ELF-1 (cell line): ENCODE measurements around the gene FAXC.

Source experiments
- DNase-seq: peaks from one replicate; pipeline ENCODE4 v3.0.0-alpha.2; 2016; ENCODE audit warnings: low read depth, low spot score

FAXC gene

GRCh38 chr6:99341862-99342455 is 7.5 kb downstream of the FAXC start:
- no peak for DNase-seq

GRCh38 chr6:99338188-99338587 is 11.3 kb downstream of the FAXC start:
- no peak for DNase-seq

GRCh38 chr6:99335298-99335697 is 14.2 kb downstream of the FAXC start:
- peak; percentile 34 for DNase-seq

- peak; percentile 42 for DNase-seq
These were observed 14.8 kb downstream of the FAXC start for GRCh38 chr6:99334526-99335127.

GRCh38 chr6:99333068-99333467 is 16.4 kb downstream of the FAXC start:
- DNase-seq: no peak

GRCh38 chr6:99331531-99331930 is 17.9 kb downstream of the FAXC start:
- peak; percentile 69 for DNase-seq

GRCh38 chr6:99330159-99330558 is 19.3 kb downstream of the FAXC start:
- peak; percentile 34 for DNase-seq

- no peak for DNase-seq
These were observed 24.5 kb downstream of the FAXC start for GRCh38 chr6:99324996-99325395.

- DNase-seq: no peak
These were observed 30.9 kb downstream of the FAXC start for GRCh38 chr6:99318566-99318965.

- DNase-seq: no peak
These were observed 37.1 kb downstream of the FAXC start for GRCh38 chr6:99312354-99312753.

GRCh38 chr6:99310553-99310952 is 38.9 kb downstream of the FAXC start:
- DNase-seq: no peak

GRCh38 chr6:99309557-99309956 is 39.9 kb downstream of the FAXC start:
- DNase-seq: no peak

GRCh38 chr6:99308788-99309187 is 40.7 kb downstream of the FAXC start:
- no peak for DNase-seq

- DNase-seq: peak; percentile 14
These were observed 42.1 kb downstream of the FAXC start for GRCh38 chr6:99307295-99307907.

- no peak for DNase-seq
These were observed 43.1 kb downstream of the FAXC start for GRCh38 chr6:99306341-99306740.

GRCh38 chr6:99305021-99305554 is 44.4 kb downstream of the FAXC start:
- no peak for DNase-seq

- DNase-seq: peak; percentile 23
These were observed 52.1 kb downstream of the FAXC start for GRCh38 chr6:99297415-99297814.

GRCh38 chr6:99297006-99297405 is 52.5 kb downstream of the FAXC start:
- DNase-seq: no peak

GRCh38 chr6:99296261-99296660 is 53.2 kb downstream of the FAXC start:
- no peak for DNase-seq

GRCh38 chr6:99295276-99295675 is 54.2 kb downstream of the FAXC start:
- no peak for DNase-seq

- DNase-seq: no peak
These were observed 54.7 kb downstream of the FAXC start for GRCh38 chr6:99294786-99295185.

GRCh38 chr6:99289701-99290100 is 59.8 kb downstream of the FAXC start:
- DNase-seq: no peak

GRCh38 chr6:99288668-99289067 is 60.8 kb downstream of the FAXC start:
- DNase-seq: no peak
